Measurements from ENCODE around the gene PRRT1B. TPM values are rescaled to one million over a fixed set of nuclear protein-coding genes. Genes with fewer than 3 reads are reported as not detected.
A peak's percentile ranks its signal among the peaks of the same experiment; 100 is the strongest.

Gene PRRT1B
- total RNA-seq, 1 experiment from 2014 or later, result not detected

DNA sequence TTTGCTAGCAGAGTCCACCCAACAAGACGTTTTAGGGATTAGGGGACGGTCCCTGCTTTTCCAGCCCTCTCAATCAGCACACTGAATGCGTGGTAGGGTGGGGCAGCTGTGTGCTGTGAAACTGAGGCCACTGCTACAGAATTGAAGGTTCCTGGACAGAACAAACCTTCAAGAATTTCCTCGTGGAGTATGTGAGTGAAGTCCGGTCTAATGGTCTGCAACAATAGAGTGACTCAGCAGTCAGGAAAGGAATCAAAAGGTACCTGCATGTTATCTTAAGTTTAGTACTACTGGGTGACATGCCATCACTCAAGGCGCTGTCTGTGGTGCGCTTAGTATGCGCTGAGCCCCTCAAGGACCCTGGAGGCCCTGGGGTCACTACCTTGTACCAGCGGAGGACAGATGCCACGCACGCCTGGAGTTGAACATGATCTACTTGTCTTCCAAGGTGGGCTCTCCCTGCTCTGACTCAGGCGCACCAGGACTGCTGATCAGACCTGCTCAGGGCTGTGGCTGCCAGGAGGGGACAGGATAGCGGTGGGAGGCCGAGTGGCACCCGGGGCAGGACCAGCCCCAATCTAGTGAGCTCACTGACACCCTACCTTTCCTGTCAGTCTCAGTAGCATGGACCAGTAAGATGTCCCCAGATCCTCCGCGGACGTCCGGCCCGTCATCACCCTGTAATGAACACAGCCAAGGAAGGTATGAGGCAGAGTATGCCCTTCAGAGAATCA lies 50.5 kb downstream of the PRRT1B start:
- DNase-seq (ENCODE audit: low spot score), result no peak

DNA sequence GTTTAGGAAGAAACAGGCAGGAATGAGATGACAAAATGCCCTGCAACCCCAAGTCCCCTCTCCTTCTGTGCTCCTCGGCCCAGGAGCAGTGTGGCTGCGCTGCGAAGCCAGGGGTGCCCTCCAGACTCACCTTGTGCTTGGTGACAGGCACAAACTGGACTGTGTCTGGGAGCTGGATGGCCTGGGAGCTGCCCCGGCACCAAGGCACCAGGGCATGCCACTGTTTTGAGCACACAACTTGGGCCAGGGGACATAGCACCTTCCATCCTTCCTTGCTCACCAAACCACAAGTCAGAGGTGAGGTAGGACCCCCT lies 51.1 kb downstream of the PRRT1B start:
- no peak for DNase-seq (ENCODE audit: low spot score)

DNA sequence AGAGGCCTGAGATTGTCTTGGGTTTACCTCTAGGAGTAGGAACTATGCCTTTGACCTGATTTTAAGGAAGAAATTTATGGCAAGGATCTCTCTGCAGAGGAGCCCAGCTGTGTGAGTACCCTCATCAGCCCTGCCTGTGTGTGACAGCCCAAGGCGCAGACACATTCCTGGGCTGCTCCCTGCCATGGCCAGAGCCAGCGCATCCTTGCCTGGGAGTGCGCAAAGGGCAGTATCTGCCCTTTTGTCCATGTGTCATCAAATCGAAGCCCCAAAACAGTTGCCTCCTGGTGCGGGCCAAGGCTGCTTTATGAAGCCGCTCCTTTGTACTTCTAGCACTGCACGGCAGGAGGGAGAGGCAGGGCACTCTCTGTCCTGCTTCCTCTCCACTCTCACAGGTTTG lies 51.9 kb downstream of the PRRT1B start:
- DNase-seq (ENCODE audit: low spot score), result no peak

DNA sequence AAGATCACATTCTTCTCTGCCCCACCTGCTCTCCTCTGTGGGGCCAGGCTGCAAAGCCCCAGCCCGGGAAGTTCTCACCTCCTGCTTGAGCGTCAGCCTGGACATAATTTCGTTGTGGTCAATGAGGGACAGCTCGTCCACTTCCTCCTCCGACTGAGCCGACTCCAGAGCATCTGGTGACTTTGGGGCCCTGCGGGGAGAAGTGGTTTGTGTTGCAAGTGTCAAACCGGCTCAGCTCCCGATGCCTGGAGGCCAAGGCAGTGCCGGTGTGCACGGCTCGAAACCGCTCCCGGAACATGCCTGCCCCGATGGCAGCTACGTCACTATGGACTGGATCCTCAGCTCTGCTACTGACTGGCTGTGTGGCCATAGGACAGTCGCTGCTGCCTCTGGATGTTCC lies 52.8 kb downstream of the PRRT1B start:
- no peak for DNase-seq (ENCODE audit: low spot score)

DNA sequence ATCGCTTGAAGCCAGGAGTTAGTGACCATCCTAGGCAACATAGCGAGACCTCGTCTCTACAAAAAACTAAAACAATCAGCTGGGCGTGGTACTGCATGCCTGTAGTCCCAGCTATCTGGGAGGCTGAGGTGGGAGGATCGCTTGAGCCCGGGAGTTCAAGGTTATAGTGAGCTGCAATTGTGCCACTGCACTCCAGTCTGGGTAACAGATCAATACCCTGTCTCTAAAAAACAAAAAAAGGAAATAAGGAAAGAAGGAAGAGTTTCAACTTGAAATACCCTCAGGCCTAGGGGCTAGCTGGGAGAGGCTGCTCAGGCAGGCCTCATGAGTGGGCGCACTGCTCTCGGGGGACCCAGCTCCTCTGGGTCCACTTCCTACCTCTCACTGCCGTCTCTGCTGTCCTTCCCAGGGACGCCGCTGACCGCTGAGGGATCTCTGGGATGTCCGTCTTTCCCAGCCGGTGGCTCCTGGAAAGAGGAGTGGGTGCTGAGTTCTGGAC lies 56.4 kb downstream of the PRRT1B start:
- no peak for DNase-seq (ENCODE audit: low spot score)

- DNase-seq (ENCODE audit: low spot score), result no peak
Observed at GRCh38 chr9:131603199-131603598, 57.9 kb downstream of the PRRT1B start.

DNA sequence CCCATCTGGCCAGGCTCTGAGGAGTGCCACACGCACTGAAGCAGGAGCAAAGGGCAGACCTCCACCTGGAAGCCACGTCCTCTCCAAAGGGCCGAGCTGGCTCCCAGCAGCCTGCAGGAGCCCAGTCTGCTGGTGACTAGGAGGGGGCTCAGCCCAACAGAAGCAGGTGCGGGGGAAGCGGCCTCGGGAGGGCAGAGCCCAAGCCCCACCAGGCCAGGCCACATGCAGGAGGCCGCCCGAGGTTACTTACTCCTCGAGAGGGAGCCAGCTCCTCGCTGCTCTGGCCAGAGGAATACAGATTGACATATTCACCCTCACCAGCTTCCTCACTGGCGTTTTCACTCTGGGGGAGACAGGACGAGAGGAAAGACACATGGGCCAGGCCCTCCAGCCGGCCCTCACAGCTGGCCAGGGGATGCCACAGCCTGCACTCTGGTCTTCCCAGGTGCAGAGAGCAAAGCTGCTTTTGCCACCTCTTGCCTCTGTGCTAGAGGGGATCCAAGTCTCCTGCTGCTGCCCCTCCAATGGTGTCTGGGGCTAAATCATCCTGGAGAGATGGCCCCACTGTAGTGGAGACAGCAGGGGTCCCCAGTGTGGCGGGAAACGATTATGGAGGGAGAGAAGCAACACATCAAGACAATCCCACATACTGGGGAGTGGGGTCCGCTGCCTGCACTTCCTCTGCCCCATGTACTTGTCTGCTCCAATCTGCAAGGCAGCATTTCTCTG lies 58.6 kb downstream of the PRRT1B start:
- no peak for DNase-seq (ENCODE audit: low spot score)

DNA sequence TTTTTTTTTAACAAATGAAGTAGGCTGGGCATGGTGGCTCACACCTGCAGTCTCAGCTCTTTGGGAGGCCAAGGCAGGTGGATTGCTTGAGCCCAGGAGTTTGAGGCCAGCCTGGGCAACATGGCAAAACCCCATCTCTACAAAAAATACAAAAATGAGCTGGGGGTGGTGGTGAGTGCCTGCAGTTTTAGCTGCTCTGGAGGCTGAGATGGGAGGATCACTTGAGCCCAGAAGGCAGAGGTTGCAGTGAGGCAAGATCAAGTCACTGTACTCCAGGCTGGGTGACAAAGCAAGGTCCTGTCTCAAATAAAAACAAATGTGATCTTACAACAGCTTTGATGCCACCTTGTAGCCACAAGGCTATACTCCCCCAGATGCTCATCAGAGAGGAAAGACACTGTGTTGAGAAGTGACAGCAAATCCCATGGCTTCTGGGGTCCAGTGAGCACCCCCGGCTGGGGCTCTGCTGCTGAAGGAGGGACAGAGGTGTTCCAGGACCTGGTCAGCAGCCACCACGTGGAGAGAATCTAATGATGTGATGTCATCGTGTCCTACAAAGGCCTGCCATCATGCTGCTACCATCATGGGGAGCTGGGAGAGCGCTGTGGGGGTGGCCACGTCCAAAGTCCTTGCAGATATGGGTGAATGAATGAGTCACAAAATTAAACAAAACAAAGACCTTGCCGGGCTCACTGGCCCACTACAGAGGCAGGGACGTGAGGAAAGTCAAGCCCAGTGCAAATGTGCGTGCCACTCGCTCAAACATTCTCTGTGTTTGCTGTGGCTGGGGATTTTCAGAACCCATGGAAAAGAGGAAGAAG lies 60.7 kb downstream of the PRRT1B start:
- peak; percentile 40 for DNase-seq (ENCODE audit: low spot score)

DNA sequence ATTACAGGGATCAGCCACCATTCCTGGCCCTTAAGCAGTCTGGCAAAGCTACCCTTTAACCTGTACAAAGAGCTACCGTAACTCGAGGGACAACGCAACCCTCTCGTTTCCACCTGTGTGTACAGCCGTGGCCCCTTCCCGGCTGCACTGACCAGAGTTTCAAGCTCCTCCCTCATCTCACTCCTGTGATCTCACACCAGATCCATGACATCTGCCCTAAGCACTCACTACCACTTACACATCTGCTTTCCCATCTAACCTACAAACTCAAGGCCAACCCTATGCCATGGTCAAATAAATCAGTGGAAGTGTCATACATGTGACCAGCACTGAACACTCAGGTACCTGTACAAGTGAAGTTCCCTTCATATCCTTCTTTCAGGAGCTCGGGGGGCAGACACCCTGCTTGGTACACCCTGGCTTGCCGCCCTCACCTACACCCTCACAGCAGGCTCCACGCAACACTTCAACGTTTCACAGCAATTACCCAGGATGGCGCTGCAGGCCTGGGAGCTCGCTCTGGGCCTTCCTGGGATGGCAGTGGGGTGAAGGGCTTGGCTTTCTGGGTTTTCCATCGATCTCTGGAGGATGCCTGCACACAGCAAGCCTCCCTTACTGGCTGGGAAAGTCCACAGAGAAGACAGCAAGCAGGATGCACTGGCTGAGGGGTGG lies 61.7 kb downstream of the PRRT1B start:
- no peak for DNase-seq (ENCODE audit: low spot score)

- DNase-seq (ENCODE audit: low spot score), result no peak
Observed at GRCh38 chr9:131607591-131607990, 62.3 kb downstream of the PRRT1B start.

GRCh38 chr9:131608493-131609037 lies 63.2 kb downstream of the PRRT1B start:
- DNase-seq (ENCODE audit: low spot score), result peak; percentile 87

Other genes with a start within 250 kb of the PRRT1B start
- gene PRRC2B, start 151.4 kb upstream of the PRRT1B start, total RNA-seq (2014; rRNA removed; shearing (Covaris generic)), result 26.2 and 33.1 TPM in 2 replicates
- gene POMT1, start 42.6 kb upstream of the PRRT1B start, total RNA-seq (2014; rRNA removed; shearing (Covaris generic)), result 7.8 and 10.5 TPM in 2 replicates
- 20.3 and 21.3 TPM in 2 replicates for gene UCK1, start 14.3 kb upstream of the PRRT1B start, total RNA-seq (2014; rRNA removed; shearing (Covaris generic))
- 7.5 and 9.7 TPM in 2 replicates for gene RAPGEF1, start 194.6 kb downstream of the PRRT1B start, total RNA-seq (2014; rRNA removed; shearing (Covaris generic))